Subcutaneous adipose tissue (tissue), 4 donors: ENCODE results near the gene KCNMA1. TPM values are rescaled to one million over a fixed set of nuclear protein-coding genes. Genes with fewer than 3 reads are reported as not detected.

ENCODE experiments used
- CTCF ChIP-seq: fragments of 450-650 bp; IDR thresholded peaks from one replicate; pipeline ENCODE4 v1.5.1; 2016; ENCODE audit warnings: low read depth, mild to moderate bottlenecking, control low read depth, antibody characterized with exemption, moderate library complexity
- total RNA-seq, 4 donors: library from RNA; depleted of rRNA; stranded (reverse); fragments of >200 nt; gene quantifications; one replicate each; pipeline ENCODE4 v1.1.0, GENCODE V29; 2016

KCNMA1 gene
- total RNA-seq, 4 donors from 2014 or later: 10.3 to 91.5 (median 23.8) TPM

GRCh38 chr10:76995023-76995422 is 642.6 kb downstream of the KCNMA1 start:
- no peak for TF ChIP-seq CTCF

- no peak for TF ChIP-seq CTCF
Observed at GRCh38 chr10:76993213-76993612, 644.4 kb downstream of the KCNMA1 start.

- no peak for TF ChIP-seq CTCF
Observed at GRCh38 chr10:76992467-76992866, 645.1 kb downstream of the KCNMA1 start.

GRCh38 chr10:76991621-76992020 is 646.0 kb downstream of the KCNMA1 start:
- TF ChIP-seq CTCF: no peak

- no peak for TF ChIP-seq CTCF
Observed at GRCh38 chr10:76990561-76990960, 647.0 kb downstream of the KCNMA1 start.

GRCh38 chr10:76984559-76985443 is 652.8 kb downstream of the KCNMA1 start:
- no peak for TF ChIP-seq CTCF

GRCh38 chr10:76983624-76984023 is 654.0 kb downstream of the KCNMA1 start:
- TF ChIP-seq CTCF: no peak
